BLaER1 treated with 17β-estradiol and CSF1 and Interleukin-3, amounts not matched to agents 10 nM and 100 nM (cell line): Measurements from ENCODE around the gene IVD.
A peak's percentile ranks its signal among the peaks of the same experiment; 100 is the strongest.

Experiments
- H3K27ac ChIP-seq, 11 experiments: shearing (Covaris generic); formaldehyde crosslinking; 2 replicates each; pipeline ENCODE4 v1.8.1; 2022
- H3K27me3 ChIP-seq, 11 experiments: shearing (Covaris generic); formaldehyde crosslinking; 2 replicates each; pipeline ENCODE4 v1.8.1; 2022
- H3K36me3 ChIP-seq, 11 experiments: shearing (Covaris generic); formaldehyde crosslinking; 2 replicates each; pipeline ENCODE4 v1.8.1; 2022
- H3K4me1 ChIP-seq, 10 experiments: shearing (Covaris generic); formaldehyde crosslinking; 2 replicates each; pipeline ENCODE4 v1.8.1; 2022
- H3K4me2 ChIP-seq, 11 experiments: shearing (Covaris generic); formaldehyde crosslinking; 2 replicates each; pipeline ENCODE4 v1.8.1; 2022
- H3K4me3 ChIP-seq, 10 experiments: shearing (Covaris generic); formaldehyde crosslinking; 2 replicates each; pipeline ENCODE4 v1.8.1; 2022
- H3K9ac ChIP-seq, 11 experiments: shearing (Covaris generic); formaldehyde crosslinking; 2 replicates each; pipeline ENCODE4 v1.8.1; 2022
- H3K9me3 ChIP-seq, 11 experiments: shearing (Covaris generic); formaldehyde crosslinking; replicated peaks in 1 of 11; 2 replicates each; pipeline ENCODE4 v1.8.1; 2022
- H4K20me1 ChIP-seq, 11 experiments: shearing (Covaris generic); formaldehyde crosslinking; 2 replicates each; pipeline ENCODE4 v1.8.1; 2022
- Cebpa-rat ChIP-seq, 11 experiments: shearing (Covaris generic); IDR thresholded peaks; 2 replicates each; pipeline ENCODE4 v1.8.1; 2022

Gene IVD

DNA sequence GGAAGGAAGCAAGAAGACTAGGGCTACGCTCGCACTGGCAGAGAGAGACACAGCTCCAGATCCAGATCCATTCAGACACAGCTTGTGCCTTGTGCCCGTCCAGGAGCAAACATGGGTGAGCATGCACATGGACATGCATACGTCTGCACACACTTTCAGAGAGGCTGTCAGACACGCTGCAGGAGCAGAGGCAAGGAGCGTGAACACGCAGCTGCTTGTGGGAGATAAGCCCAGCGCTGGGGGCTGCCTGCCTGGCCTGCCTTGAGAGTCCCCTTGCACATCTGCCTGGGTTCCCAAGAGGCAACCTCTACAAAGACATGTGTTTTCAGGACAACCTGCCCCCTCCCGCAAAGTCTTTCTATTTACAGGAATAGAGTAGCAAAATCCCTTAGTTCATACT, 21.6 kb downstream of the IVD start:
- no peaks in the 10 kb centered on the region for H3K36me3 ChIP-seq

DNA sequence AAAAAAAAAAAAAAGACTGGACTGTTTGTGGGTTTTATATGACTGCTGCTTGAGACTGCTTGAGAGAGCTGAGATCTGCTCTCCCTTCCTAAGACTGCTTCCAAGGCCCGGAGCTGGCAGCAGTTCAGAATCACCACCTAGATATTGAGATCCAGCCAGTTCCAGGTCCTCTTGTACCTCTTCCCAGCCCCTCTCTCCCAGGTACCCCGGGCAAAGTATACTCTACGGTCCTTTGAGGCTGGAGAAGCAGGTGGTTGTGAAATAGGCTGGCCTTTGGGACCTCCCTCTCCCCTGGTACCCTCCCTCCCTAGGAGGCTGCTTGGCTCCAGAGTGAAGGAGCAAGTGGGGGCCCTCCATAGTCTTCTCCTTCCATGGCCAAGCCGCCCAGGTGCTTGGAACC, 22.6 kb downstream of the IVD start:
- Histone ChIP-seq H3K27ac (no peak overlapping the region), H3K27me3 (no peaks in the 10 kb centered on the region), H3K9me3 (no peaks in the 10 kb centered on the region), H3K4me2 (peak overlapping the region in 8 of 11 experiments; percentile 60 to 87 (median 83); a peak in 14 of 22 replicates), H3K4me3 (no peak overlapping the region), H3K36me3 (no peaks in the 10 kb centered on the region), H4K20me1 (no peaks in the 10 kb centered on the region), H3K4me1 (peaks cover 13 to 40% (median 30%) of the 10 kb centered on the region in 10 experiments), H3K9ac (peak overlapping the region in 3 of 11 experiments; percentile 9 to 29 (median 23); a peak in 2 of 22 replicates)
- TF ChIP-seq Cebpa-rat (IDR thresholded peaks at IDR 0.05): no peak

More for the DNA sequence above, 21.6 kb downstream of the IVD start:
- Histone ChIP-seq H3K4me1 (peaks cover 13 to 36% (median 30%) of the 10 kb centered on the region in 10 experiments), H3K9ac (peak overlapping the region in 5 of 11 experiments; percentile 4 to 50 (median 19); a peak in 3 of 22 replicates), H3K4me2 (peak overlapping the region; percentile 60 to 87 (median 82)), H3K27ac (no peak overlapping the region), H3K4me3 (0 out of 20 replicates have a peak overlapping the region, but pooled peaks of 1 of the 10 experiments have one; percentile 1), H3K27me3 (no peaks in the 10 kb centered on the region), H3K9me3 (no peaks in the 10 kb centered on the region), H4K20me1 (no peaks in the 10 kb centered on the region)
- no peak for TF ChIP-seq Cebpa-rat (IDR thresholded peaks at IDR 0.05)

DNA sequence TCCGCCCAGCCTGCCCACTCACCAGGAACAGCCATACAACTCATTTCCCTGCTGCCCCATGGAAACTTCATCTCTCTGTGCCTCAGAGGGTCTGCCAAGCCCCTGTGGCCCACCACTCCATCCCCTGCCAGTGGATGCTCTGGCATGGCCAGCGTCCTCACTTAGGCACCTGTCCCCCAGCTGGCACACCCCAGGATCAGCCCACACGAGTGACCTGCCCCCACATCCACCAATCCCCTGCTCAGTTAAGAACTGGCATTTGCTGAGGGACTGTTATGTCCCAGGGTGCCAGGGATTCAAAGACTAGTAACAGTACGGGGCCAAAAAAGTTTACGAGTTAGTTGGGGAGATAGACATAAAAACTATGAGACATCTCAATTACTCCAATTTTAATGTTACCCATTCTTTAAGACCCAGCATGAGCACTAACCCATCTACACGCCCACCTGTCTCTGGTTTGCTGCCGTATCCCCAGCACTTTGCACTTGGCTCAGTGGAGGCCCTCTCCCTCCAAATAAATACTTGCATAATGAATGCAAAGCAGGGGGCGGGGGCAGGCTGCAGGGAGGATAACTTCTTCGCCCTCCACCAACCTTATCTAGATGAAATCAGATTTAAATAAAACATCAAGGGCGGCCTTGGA, 23.6 kb downstream of the IVD start:
- no peak overlapping the region for H3K27ac ChIP-seq
- H3K4me3 ChIP-seq: no peak overlapping the region
- no peak for TF ChIP-seq Cebpa-rat (IDR thresholded peaks at IDR 0.05)
- H4K20me1 ChIP-seq: no peaks in the 10 kb centered on the region
- H3K36me3 ChIP-seq: no peaks in the 10 kb centered on the region
- H3K9me3 ChIP-seq: no peaks in the 10 kb centered on the region
- H3K9ac ChIP-seq: peak overlapping the region in 1 of 11 experiments; percentile 29; a peak in 1 of 22 replicates
- H3K4me1 ChIP-seq: peaks cover 13 to 40% (median 28%) of the 10 kb centered on the region in 10 experiments
- H3K27me3 ChIP-seq: no peaks in the 10 kb centered on the region
- peak overlapping the region in 7 of 11 experiments; percentile 60 to 87 (median 82); a peak in 7 of 22 replicates for H3K4me2 ChIP-seq

DNA sequence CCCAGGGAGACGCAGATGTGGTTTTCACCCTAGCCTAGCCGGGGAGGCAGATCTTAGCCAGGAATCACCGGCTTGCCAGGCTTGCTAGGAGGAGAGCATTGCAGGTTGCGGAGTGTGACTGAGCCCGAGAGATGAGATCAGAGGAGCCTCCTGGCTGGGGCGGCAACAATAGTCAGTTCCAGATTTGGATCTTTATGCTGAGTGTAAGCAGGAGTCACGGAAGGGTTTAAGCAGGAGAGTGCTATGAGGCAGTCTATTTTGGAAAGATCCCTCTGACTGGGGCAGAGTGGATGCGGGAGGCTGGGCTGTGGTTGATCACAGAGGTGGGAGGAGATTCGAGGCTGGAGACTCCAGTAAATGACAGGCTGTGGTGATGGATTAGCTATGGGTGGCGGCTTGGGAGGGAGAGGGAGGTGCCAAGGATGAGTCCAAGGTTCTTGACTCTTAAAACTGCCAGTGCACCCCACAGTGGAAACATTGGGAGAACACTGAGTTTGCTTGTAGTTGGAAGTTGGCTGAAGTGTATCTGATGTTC, 24.7 kb downstream of the IVD start:
- Histone ChIP-seq H3K4me1 (peaks cover 13 to 51% (median 39%) of the 10 kb centered on the region in 10 experiments), H3K36me3 (no peaks in the 10 kb centered on the region), H3K27me3 (peaks cover 0 to 3% (median 0%) of the 10 kb centered on the region in 11 experiments; a peak in 7 of 22 replicates), H3K4me3 (no peak overlapping the region), H3K9ac (no peak overlapping the region), H3K27ac (no peak overlapping the region), H4K20me1 (no peaks in the 10 kb centered on the region), H3K4me2 (peak overlapping the region in 1 of 11 experiments; percentile 9; a peak in 1 of 22 replicates), H3K9me3 (no peaks in the 10 kb centered on the region)
- no peak for TF ChIP-seq Cebpa-rat (IDR thresholded peaks at IDR 0.05)

DNA sequence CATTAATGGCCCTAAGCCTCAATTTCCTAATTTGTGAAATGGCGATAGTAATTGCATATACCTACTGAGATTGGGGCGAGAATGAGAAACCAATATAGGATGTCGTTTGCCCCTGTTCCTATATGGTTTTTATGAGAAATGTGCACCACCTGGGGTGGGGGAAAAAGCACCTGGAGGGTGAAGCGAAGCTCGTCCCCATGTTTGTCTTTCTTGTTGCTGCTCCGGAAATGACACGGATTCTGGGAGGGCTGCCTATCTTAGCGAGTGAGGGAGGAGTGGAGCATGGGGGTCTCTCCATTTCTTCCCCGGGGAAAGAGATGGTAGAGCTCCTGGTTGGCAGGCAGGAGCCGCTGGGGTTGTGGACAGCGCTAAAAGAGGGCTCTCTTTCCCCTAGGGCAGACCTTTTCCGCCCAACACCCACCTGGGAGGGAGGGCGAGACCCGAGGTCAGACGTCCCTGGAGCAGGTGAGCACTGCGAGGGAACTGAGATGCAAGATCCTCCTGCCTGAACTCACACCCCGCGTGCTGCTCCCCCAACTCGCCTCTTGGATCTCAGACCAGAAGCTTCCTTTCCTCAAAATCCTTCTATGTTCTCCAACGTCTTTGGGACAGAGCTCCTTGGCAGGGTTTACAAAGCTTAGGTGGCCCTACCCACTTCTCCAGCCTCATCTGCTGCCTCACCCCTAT, 29.6 kb downstream of the IVD start:
- H3K27me3 ChIP-seq: peaks cover 23 to 48% (median 34%) of the 10 kb centered on the region in 11 experiments; a peak in 20 of 22 replicates
- H3K4me3 ChIP-seq: peak overlapping the region in 6 of 10 experiments; percentile 56 to 73 (median 61); a peak in 8 of 20 replicates
- H3K9me3 ChIP-seq: no peaks in the 10 kb centered on the region
- H3K4me2 ChIP-seq: peak overlapping the region; percentile 92 to 99 (median 98)
- no peak for TF ChIP-seq Cebpa-rat (IDR thresholded peaks at IDR 0.05)
- H4K20me1 ChIP-seq: no peaks in the 10 kb centered on the region
- H3K27ac ChIP-seq: no peak overlapping the region
- no peaks in the 10 kb centered on the region for H3K36me3 ChIP-seq
- H3K9ac ChIP-seq: peak overlapping the region in 1 of 11 experiments; percentile 71; a peak in 2 of 22 replicates
- H3K4me1 ChIP-seq: peaks cover 31 to 66% (median 58%) of the 10 kb centered on the region in 10 experiments

DNA sequence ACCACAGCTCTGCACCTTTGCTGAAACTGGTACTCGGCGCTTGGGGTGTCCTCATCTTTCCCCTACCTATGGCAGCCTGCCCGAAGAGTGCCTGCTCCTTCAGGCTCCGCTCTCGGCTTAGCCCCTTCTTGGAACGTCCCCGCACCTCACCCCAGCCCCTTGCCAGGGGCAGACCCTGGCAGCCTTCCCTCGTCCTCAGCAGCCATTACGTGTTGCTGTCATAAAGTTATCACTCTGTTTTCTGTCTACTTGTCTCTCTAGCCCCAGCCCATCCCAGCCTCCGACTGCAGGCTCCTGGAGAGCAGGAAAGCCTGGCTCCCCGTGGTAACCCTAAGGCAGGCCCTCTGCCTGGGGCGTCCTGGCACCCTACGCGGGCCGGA, 30.1 kb downstream of the IVD start:
- H3K9me3 ChIP-seq: no peaks in the 10 kb centered on the region
- peak overlapping the region; percentile 52 to 73 (median 60) for H3K4me3 ChIP-seq
- H3K27ac ChIP-seq: peak overlapping the region in 10 of 11 experiments; percentile 20 to 67 (median 55); a peak in 18 of 22 replicates
- peak overlapping the region; percentile 57 to 78 (median 70); a peak in 21 of 22 replicates for H3K9ac ChIP-seq
- peaks cover 32 to 68% (median 60%) of the 10 kb centered on the region in 10 experiments for H3K4me1 ChIP-seq
- no peaks in the 10 kb centered on the region for H3K36me3 ChIP-seq
- peak overlapping the region; percentile 92 to 99 (median 98) for H3K4me2 ChIP-seq
- no peaks in the 10 kb centered on the region for H4K20me1 ChIP-seq
- peaks cover 23 to 50% (median 34%) of the 10 kb centered on the region in 11 experiments; a peak in 20 of 22 replicates for H3K27me3 ChIP-seq
- TF ChIP-seq Cebpa-rat (IDR thresholded peaks at IDR 0.05): no peak

DNA sequence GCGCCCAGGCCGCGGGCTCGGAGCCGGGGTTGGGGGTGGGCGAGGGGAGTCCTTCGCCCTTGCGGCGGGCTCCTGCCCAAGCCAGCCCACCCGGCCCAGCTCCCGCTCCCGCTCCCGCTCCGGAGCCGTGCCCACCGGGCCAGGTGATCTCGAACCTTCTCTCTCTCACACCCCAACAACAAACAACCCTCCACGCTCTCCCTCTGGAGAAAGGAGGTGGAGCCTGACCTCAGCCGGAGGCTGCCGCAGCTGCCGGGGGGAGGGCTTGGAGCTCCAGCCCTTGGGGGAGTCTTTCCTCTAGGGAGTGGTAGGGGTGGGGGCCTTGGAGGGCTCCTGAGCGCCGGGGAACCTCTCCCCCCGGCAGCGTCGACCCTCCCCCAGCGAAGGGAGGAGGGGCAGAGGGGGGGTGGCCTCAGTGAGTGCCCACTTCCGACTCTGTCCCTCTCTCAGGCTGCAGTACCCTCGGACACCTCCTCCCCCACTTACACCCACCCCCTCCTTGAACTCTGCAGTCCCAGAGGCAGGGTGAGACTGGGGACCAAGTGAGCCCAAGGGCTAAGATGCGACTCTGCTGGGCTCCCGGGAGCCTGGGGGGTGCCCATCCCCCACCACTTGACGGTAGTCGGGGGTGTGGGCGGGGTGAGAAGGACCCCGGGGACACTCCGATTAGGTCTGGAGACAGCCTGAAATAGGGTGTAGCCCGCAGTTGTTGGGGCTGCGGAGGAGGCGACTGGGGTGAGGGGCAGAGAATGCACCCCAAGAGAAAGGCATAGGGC, 30.7 kb downstream of the IVD start:
- H3K4me1 ChIP-seq: peaks cover 32 to 68% (median 60%) of the 10 kb centered on the region in 10 experiments
- H3K9me3 ChIP-seq: no peaks in the 10 kb centered on the region
- peak overlapping the region; percentile 57 to 78 (median 70) for H3K9ac ChIP-seq
- H3K4me2 ChIP-seq: peak overlapping the region; percentile 92 to 99 (median 98)
- H4K20me1 ChIP-seq: peaks cover 0 to 3% (median 2%) of the 10 kb centered on the region in 11 experiments; a peak in 11 of 22 replicates
- peak overlapping the region; percentile 20 to 67 (median 55); a peak in 19 of 22 replicates for H3K27ac ChIP-seq
- H3K4me3 ChIP-seq: peak overlapping the region; percentile 52 to 73 (median 60)
- no peaks in the 10 kb centered on the region for H3K36me3 ChIP-seq
- TF ChIP-seq Cebpa-rat (IDR thresholded peaks at IDR 0.05): no peak
- H3K27me3 ChIP-seq: peaks cover 23 to 50% (median 34%) of the 10 kb centered on the region in 11 experiments; a peak in 20 of 22 replicates
